GM12892 (cell line): ENCODE results near the gene PCP2.
"Not testable (repeated sequence)": the region's sequence is repeated elsewhere in the genome, so short reads cannot be mapped to it uniquely, and the experiment has no call there.

Experiments
- POLR2A ChIP-seq: IDR thresholded peaks from 2 replicates; pipeline ENCODE4 v1.6.1; 2011; ENCODE audit warnings: low read depth, low read length, control low read depth
- TAF1 ChIP-seq: IDR thresholded peaks from 2 replicates; pipeline ENCODE4 v1.6.1; 2011; ENCODE audit warnings: low read depth, mild to moderate bottlenecking, control low read depth, low read length, borderline replicate concordance

DNA sequence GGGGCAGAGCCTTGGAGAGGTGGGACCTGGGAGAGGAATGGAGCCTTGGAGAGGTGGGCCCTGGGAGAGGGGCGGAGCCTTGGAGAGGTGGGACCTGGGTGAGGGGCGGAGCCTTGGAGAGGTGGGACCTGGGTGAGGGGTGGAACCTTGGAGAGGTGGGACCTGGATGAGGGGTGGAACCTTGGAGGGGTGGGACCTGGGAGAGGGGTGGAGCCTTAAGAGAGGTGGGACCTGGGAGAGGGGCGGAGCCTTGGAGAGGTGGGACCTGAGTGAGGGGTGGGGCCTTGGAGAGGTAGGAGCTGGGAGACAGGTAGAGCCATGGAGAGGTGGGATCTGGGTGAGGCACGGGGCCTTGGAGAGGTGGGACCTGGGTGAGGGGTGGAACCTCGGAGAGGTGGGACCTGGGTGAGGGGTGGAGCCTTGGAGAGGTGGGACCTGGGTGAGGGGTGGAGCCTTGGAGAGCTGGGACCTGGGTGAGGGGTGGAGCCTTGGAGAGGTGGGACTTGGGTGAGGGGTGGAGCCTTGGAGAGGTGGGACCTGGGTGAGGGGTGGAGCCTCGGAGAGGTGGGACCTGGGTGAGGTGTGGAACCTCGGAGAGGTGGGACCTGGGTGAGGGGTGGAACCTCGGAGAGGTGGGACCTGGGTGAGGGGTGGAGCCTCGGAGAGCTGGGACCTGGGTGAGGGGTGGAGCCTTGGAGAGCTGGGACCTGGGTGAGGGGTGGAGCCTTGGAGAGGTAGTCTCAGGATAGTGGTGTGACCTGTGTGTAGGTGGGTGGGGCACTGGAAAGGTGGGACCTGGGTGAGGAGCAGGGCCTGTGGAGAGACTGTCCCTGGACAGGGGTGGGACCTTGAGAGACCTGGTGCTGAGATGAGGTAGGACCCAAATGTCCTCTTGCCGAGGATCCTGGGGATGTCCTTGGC lies 10.4 kb upstream of the PCP2 start:
- TF ChIP-seq POLR2A, TAF1: not testable (repeated sequence)
